C4-2B (cell line): ENCODE measurements around the gene SHLD1.

Source experiments
- ZFX ChIP-seq: fragments of 450-650 bp; IDR thresholded peaks from 2 replicates; pipeline ENCODE4 v1.6.1; 2017
- TF ChIP-seq, protein P1 (sequence below): fragments of 450-650 bp; conservative IDR thresholded peaks from 2 replicates; pipeline ENCODE4 v1.5.1; 2017; ENCODE audit warnings: mild to moderate bottlenecking

DNA sequence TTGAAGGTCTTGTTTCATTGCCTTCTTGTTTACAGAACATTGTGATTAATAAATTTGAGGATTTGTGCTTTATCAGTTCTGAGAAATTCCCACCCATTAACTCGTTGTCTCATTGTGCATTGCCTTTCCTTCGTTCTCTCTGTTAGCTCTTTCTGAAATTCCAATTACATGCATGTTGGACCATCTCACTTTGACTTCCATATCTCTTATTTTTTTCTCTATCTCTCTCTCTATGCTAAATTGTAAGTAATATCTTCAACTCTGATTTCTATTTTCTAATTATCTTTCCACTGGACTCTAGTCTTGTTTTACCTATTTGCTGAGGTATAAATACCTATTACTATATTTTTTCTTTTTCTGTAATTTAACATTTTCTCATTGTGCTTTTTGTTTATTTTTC lies 92.3 kb downstream of the SHLD1 start:
- TF ChIP-seq, protein P1, sequence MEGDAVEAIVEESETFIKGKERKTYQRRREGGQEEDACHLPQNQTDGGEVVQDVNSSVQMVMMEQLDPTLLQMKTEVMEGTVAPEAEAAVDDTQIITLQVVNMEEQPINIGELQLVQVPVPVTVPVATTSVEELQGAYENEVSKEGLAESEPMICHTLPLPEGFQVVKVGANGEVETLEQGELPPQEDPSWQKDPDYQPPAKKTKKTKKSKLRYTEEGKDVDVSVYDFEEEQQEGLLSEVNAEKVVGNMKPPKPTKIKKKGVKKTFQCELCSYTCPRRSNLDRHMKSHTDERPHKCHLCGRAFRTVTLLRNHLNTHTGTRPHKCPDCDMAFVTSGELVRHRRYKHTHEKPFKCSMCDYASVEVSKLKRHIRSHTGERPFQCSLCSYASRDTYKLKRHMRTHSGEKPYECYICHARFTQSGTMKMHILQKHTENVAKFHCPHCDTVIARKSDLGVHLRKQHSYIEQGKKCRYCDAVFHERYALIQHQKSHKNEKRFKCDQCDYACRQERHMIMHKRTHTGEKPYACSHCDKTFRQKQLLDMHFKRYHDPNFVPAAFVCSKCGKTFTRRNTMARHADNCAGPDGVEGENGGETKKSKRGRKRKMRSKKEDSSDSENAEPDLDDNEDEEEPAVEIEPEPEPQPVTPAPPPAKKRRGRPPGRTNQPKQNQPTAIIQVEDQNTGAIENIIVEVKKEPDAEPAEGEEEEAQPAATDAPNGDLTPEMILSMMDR = no peak
- no peak for TF ChIP-seq ZFX
